Measurements from ENCODE around the gene ARHGAP32.
"Not testable (repeated sequence)": the region's sequence is repeated elsewhere in the genome, so short reads cannot be mapped to it uniquely, and the experiment has no call there.

Gene ARHGAP32

DNA sequence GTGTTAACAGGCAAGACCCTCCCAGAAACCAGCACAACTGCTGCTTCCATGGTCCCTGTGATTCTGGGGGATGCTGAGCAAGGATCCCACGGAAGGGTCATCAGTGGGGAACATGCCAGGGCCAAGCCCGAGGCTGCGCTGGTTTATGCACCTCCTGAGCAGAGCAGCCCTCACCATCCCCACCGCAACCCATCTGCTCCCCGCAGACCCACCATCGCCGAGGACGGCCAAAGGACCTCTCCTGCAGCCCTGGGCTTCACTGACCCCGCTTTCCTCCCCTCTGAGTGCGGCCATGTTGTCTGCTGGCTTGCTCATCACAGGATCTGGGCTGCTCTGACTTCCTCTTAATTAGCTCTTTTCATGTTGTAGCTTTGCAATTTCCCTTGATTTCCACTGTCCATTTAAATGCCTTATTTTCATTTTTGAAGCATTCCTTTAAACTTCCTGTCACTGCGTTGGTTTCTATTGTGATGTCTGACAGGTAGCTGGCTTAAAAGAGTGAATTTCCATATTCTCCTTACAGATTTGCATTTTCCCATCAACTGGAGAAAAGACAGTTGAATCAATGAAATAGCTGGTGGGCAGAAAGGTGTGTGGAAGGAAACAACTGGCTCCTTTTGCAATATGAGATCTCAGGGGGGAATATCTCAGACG, 264.3 kb downstream of the ARHGAP32 start:
- no peak for DNase-seq

DNA sequence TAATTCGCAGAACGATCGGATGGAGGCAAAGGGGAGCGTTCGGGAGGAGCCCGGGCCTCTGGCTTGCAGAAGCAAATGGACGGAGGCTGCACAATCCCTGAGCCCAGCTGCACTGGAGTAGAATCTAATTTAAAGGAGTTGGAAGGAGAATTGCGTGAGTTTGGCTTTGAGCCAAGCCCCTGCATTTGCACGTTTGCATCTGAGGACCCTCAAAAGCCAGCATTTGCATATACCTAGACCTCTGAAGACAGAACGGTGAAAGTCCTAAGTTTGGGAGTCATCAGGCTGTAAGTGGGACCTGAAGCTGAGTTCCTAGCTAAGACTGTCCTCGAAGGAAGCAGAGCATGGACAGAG, 265.0 kb downstream of the ARHGAP32 start:
- DNase-seq: no peak

DNA sequence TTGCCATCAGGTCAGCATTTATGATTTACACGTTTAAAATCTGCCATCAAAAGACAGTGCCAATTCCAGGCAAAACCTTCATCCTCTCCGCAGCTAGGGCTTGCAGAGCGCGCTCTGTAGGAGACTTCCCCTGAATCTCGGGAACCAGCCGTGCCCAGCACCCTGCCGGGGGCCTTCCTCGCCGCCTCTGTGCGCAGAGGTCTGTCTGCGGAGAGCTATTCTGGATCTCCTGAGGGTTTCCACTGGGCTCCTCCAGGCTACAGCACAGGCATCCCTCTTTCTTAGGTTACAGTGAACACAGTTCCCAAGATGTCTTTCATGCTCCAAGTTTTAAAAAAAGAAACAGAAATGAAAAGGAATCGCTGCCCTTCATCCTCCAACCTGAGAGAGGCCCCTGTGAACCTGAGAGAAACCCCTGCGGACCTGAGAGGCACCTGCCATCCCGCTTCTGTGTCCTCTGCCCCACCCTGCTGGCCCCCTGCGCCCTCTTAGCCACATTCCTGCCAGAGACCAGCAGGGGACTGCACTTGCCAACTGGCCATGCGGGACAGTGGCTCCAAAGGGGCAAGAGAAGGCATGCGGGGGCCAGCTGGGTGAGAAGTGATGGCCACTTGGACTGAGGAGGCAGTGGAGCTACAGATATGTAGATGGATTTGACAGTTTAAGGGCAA, 265.6 kb downstream of the ARHGAP32 start:
- no peak for DNase-seq

DNA sequence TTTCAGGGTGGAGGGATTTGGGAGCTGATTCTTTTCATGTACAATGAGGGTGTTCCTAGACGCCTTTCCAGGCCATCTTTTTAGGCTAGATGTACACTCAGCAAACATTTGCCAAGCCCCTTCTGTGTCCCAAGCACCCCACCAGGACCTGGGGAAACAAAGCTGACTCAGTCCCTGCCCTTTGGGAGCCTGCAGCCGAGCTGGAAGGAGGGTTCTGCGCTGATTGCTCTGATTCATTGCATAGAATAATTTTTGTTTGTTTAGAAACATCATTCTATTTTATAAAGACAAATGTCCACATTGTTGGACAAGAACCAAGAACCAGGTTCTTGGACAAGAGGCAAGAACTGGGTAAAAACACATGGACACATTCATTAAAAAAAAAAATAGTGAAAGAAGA, 266.1 kb downstream of the ARHGAP32 start:
- DNase-seq: no peak

DNA sequence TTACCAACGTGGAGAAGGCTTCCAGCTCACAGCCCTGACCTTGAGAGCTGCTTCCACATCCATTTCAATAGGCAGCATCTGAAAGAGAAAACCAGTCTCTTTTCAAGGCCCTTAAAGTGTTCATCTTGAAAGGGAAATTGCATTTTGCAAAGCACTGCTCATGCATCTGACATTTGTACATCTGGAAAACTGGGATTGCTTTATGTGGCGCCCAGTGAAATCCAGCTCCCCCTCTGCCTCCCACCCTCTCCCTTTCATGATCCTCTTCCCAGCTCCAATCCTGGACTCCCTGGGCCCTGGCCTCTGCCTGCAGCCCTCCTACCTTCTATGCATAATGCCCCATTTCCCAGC, 266.9 kb downstream of the ARHGAP32 start:
- no peak for DNase-seq

DNA sequence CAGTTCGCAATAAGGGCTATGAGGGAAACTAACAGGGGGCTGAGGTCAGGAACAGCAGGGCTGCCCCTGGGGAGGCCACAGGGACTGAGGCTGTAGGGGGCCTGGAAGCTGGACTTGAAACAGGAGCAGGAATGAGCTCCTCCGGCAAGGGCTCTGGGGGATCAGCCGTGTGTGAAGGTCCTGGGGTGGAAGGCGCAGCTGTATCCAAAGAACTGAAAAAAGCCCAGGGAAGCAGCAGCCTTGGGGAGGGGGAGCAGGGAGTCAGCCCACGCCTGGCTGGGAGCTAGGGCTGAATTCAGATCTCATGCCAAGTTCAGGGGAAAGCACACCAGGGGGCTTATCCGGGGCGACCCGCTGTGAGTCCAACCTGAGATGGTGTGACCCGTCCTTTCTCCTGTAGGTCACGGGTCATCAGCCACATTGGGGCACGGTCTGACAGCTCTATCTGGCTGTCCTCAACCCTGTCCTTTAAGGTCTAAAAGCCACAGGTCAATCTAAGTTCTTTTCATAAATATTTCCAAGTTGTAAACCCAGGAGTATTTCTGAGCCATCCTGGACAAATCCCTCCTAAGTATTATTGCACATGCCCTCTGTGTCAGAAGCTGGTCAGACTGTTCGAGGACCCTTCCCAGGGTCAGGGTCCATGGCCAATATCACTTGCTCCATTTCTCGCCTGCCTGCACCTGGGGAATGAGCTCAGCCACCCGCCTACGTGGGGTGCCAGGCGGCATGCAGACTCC, 267.4 kb downstream of the ARHGAP32 start:
- no peak for DNase-seq

DNA sequence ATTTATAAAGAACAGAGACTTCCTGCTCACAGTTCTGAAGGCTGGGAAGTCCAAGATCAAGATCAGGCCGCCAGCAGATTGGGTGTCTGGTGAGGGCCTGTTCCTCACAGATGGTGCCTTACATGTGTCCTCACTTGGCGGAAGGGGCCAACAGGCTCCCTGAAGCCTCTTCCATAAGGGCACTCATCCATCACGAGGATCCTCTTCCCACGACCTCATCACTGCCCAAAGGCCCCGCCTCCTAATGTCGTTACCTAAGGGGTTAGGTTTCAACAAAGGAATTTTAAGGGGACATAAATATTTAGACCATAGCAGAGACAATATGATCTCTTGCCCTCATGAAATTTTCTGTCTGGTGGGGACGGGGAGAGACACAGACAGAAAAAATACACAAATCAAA, 268.0 kb downstream of the ARHGAP32 start:
- no peak for DNase-seq

DNA sequence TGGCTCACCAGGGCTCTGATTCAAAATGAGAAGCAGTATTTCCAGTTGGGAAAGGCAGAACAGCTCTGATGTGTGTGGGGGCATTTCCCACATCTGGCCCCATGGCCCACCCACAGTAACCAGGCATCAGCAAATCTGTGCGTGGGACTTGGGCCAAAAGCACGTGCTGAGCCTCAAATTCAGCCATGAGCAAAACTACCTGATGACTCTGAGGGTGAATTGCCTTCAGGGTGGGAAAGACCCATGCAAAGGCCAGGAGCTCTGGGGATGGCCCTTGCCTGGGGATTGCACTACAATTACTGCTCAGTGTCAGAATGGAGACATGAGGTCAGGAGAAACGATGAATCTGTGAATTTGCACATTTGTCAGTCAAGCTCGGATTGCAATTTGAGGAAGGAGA, 270.3 kb downstream of the ARHGAP32 start:
- DNase-seq: no peak

DNA sequence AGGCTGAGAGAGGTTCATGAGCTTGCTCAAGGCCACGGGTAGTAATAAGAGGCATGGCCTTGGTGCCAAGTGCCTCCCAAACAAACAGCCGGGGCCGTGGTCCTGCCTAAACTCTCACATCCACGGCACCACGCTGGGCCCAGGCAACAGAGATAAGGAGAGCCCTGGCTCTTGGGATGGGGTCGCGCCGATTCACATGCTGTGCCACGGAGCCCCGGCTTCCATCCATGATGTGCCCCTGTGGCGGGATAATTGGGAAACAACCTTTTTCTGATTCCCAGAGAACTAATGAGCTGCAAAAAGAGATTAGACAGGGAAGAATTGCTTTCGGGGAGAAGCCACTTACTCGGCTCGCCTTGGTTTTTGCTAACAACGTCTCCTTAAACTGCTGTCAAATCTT, 271.5 kb downstream of the ARHGAP32 start:
- DNase-seq: no peak

DNA sequence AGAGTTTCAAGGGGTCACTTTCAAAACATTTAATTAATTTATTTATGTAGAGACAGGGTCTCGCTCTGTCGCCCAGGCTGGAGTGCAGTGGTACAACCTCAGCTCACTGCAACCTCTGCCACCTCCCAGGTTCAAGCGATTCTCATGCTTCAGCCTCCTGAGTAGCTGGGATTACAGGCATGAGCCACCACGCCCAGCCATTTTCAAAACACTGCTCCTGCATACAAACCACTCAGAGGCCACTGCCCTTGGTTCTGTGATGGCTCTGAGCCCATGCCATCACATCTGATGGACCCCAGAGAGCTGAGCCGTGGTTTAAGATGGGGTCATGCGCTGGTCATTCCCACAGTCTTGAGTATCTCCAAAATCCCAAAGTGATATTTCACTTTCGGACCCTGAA, 272.5 kb downstream of the ARHGAP32 start:
- DNase-seq: not testable (repeated sequence)

DNA sequence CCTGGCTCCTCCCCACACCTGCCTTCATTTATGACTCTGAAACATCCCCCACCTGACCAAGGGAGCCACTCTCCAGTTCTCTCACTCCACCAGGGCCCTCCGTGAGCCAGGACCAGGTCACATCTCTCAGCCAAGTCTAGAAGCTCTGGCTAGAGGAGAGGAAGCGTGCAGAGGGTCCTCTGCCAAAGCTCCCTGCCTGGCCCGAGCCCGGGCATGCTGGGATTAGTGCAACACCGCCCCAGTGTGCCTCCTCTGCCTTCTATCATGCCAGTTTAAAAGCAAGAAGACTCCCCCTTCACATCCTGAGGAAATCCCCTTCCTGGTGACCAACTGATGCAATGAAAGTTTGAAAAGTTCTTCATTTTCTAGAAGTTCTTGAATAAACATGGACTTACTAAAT, 272.9 kb downstream of the ARHGAP32 start:
- DNase-seq: no peak

DNA sequence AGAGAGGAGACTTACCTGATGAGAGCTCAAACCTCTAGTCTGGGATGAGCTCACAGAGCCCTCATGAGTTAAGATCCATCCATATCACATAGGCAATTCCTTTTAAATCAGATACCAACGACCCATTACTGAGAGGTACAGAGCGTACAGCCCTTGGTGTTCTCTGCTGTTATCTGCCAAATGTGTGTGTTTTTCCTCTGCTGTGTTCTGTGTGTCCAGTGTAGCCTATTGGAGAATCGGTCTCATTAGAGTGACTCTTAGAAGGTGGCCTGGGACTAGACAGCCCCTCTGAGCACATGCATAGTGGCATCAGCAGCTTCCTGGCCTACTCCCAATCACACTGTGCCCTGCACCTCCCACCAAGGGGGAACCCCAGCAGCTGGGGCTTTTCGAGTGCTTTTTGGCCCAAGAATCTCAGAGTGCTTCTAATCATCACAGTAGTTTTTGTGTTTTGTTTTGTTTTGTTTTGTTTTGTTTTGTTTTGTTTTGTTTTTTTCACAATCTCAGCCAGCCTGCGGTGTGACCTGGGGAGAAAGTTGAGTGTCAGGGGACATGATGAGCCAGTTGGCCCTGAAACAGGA, 274.9 kb downstream of the ARHGAP32 start:
- no peak for DNase-seq

DNA sequence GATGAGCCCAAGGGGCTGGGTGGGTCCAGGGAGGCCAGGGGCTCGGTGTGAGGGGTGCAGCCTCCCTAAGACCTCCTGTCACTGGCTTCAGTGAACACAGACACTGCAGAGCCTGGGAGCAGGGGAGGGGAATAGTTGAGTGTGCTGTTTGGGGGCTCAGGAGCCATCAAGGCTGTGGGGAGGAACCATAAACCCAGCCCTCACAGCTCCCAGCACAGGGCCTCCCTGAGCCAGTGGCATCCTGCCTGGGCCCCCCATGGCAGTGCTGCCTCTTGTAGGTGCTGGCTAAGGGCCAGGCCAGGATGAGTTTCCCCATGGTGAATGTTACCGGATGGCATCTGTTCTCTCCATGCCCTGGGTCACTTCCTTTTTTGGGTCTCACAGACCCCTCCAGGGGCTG, 275.4 kb downstream of the ARHGAP32 start:
- DNase-seq: no peak

DNA sequence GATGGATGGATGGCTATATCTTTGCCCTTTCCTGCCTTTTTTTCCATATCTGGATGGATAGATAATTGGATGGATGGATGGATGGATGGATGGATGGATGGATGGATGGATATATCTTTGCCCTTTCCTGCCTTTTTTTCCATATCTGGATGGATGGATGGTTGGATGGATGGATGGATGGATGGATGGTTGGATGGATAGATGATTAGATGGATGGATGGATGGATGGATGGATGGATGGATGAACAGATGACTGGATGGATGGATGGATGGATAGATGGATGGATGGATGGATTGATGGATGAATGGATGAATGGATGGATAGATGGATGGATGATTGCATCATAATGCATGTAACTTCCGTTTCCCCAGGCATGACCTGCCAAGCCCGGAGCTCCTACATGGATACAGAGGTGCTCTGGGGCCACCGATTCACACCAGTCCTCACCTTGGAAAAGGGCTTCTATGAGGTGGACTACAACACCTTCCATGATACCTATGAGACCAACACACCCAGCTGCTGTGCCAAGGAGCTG, 276.0 kb downstream of the ARHGAP32 start:
- no peak for DNase-seq

DNA sequence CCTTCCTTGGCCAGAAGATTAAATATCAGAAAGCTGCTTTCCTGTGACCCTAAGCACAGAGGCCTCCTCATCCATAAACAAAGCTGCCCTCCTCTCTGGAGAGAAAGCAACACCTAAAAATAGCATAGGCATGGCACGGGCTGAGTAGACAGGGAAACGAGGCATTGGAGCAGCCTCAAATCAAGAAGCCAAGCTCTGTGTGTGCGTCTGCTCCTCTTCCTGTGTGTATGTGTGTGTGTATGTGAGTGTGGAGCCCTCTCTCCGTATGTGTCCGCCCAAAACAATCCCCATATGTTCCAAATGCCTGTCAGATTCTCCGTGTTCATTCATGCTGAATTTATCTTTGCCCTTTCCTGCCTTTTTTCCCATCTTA, 277.0 kb downstream of the ARHGAP32 start:
- DNase-seq: no peak
